Adipose tissue (tissue), 3 donors: ENCODE results near the gene FCHSD2. TPM values are rescaled to one million over a fixed set of nuclear protein-coding genes. Genes with fewer than 3 reads are reported as not detected.

Experiments used
- H3K27ac ChIP-seq: one replicate; pipeline ENCODE4 v1.5.1; 2013; ENCODE audit warnings: low read depth, low read length
- WGBS, 3 donors: extraction: QIAGEN DNeasy Blood & Tissue Kit; methylation state at CpG; one replicate each; pipeline ENCODE4 v1.1.7; 2013; 5-methylcytosine and 5-hydroxymethylcytosine counted together
- polyA plus RNA-seq, 3 donors: library from polyadenylated mRNA; stranded (reverse); fragments of 200-250 nt; gene quantifications; one replicate each; pipeline ENCODE4 v1.2.3, GENCODE V29; 2013
- donor health status: healthy with polysubstance abuse.
- donor health status: Bipolar disorder and iron deficiency.
- donor health status: healthy.

The FCHSD2 gene
- polyA plus RNA-seq, 3 donors: 4.9 to 17.8 (median 16.3) TPM

GRCh38 chr11:73156114-73156513, 14.0 kb upstream of the FCHSD2 start:
- no peak overlapping the region for H3K27ac ChIP-seq
- WGBS, 3 donors: 57 to 68% (median 63%) methylated on average over 1 of the region's 1 CpG

- no peak overlapping the region for H3K27ac ChIP-seq
- 87 to 99% (median 93%) methylated on average over 4 of the region's 4 CpGs for WGBS, 3 donors
Measured at GRCh38 chr11:73155102-73155501, 13.0 kb upstream of the FCHSD2 start.

GRCh38 chr11:73154178-73154577, 12.1 kb upstream of the FCHSD2 start:
- H3K27ac ChIP-seq: no peak overlapping the region
- 39 to 88% (median 41%) methylated on average over 3 of the region's 3 CpGs for WGBS, 3 donors

- WGBS, 3 donors: 68 to 81% (median 73%) methylated on average over 6 of the region's 6 CpGs
Measured at GRCh38 chr11:73152861-73153483, 10.9 kb upstream of the FCHSD2 start.

GRCh38 chr11:73152086-73152853, 10.2 kb upstream of the FCHSD2 start:
- H3K27ac ChIP-seq: no peak overlapping the region
- 82 to 86% (median 85%) methylated on average over 6 of the region's 6 CpGs for WGBS, 3 donors

More at GRCh38 chr11:73152861-73153483, 10.9 kb upstream of the FCHSD2 start:
- no peak overlapping the region for H3K27ac ChIP-seq

- 89 to 96% (median 94%) methylated on average over 6 of the region's 6 CpGs for WGBS, 3 donors
- H3K27ac ChIP-seq: no peak overlapping the region
Measured at GRCh38 chr11:73151416-73151815, 9.3 kb upstream of the FCHSD2 start.

- WGBS, 3 donors: 78 to 83% (median 83%) methylated on average over 2 of the region's 2 CpGs
- no peak overlapping the region for H3K27ac ChIP-seq
Measured at GRCh38 chr11:73149105-73149504, 7.0 kb upstream of the FCHSD2 start.

GRCh38 chr11:73147771-73148681, 5.9 kb upstream of the FCHSD2 start:
- H3K27ac ChIP-seq: no peak overlapping the region
- WGBS, 3 donors: 22 to 72% (median 66%) methylated on average over 14 to 15 of the region's 15 CpGs

GRCh38 chr11:73145986-73146575, 4.0 kb upstream of the FCHSD2 start:
- no peak overlapping the region for H3K27ac ChIP-seq
- 81 to 95% (median 91%) methylated on average over 6 of the region's 6 CpGs for WGBS, 3 donors

GRCh38 chr11:73143126-73143838, 1.2 kb upstream of the FCHSD2 start:
- WGBS, 3 donors: 10 to 15% (median 11%) methylated on average over 13 of the region's 13 CpGs
- no peak overlapping the region for H3K27ac ChIP-seq

GRCh38 chr11:73141309-73142127, 600 bp downstream of the FCHSD2 start:
- 0 to 1% (median 0%) methylated on average over 65 to 71 of the region's 71 CpGs for WGBS, 3 donors

GRCh38 chr11:73141031-73141308, 1.1 kb downstream of the FCHSD2 start:
- no peak overlapping the region for H3K27ac ChIP-seq
- 0 to 2% (median 0%) methylated on average over 17 of the region's 17 CpGs for WGBS, 3 donors

More at GRCh38 chr11:73141309-73142127, 600 bp downstream of the FCHSD2 start:
- H3K27ac ChIP-seq: peak overlapping the region; percentile 62

- WGBS, 3 donors: 9 to 13% (median 9%) methylated on average over 26 of the region's 26 CpGs
- H3K27ac ChIP-seq: no peak overlapping the region
Measured at GRCh38 chr11:73140213-73141030, 1.7 kb downstream of the FCHSD2 start.

- WGBS, 3 donors: 25 to 41% (median 32%) methylated on average over 2 of the region's 2 CpGs
- no peak overlapping the region for H3K27ac ChIP-seq
Measured at GRCh38 chr11:73139476-73140198, 2.5 kb downstream of the FCHSD2 start.

- no peak overlapping the region for H3K27ac ChIP-seq
Measured at GRCh38 chr11:73137944-73138274, 4.2 kb downstream of the FCHSD2 start.

GRCh38 chr11:73137262-73137943, 4.7 kb downstream of the FCHSD2 start:
- WGBS, 3 donors: 56 to 83% (median 60%) methylated on average over 5 of the region's 5 CpGs
- no peak overlapping the region for H3K27ac ChIP-seq
